ENCODE results near the gene CLASP1. TPM values are rescaled to one million over a fixed set of nuclear protein-coding genes. Genes with fewer than 3 reads are reported as not detected.

The CLASP1 gene
- total and polyA plus RNA-seq, 2 donors (not counting 3 experiments of a cell fraction or from before 2014, with no cell fraction given), result 10.0 to 57.9 TPM

DNA sequence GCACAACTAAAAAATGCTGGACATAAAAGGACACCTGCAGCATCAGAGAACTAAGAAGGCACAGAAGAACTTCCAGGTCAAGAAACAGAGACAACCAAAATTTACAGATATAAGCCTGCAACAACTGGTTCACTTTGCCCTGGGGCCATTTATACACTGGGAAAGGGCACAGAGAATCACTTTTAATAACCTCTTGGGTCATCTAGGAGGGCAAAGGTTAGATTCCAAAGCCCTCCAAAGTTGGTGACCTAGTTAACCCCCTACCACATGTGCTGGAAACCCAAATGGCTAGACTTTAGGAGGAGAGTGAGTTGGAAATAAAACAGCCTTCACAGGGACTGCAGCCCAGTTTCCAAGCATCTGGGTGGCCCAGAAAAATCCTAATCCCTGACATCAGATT lies 115.3 kb downstream of the CLASP1 start:
- Histone ChIP-seq H3K4me1 (ENCODE audit: control insufficient read depth, extremely low read depth, insufficient read depth, low read length) (peaks cover 16% of the 10 kb centered on the region), H3K9ac (replicated peaks; ENCODE audit: extremely low read depth, insufficient read depth, low read length) (no peak overlapping the region), H3K79me2 (ENCODE audit: control insufficient read depth, insufficient read depth, low read length) (peaks cover 23% of the 10 kb centered on the region), H4K20me1 (replicated peaks; ENCODE audit: control insufficient read depth, extremely low read depth, insufficient read depth, low read length) (no peaks in the 10 kb centered on the region), H3K9me3 (replicated peaks; ENCODE audit: control insufficient read depth, insufficient read depth, low read length) (no peaks in the 10 kb centered on the region), H3K4me2 (ENCODE audit: insufficient read depth, low read length) (no peak overlapping the region), H3K27me3 (ENCODE audit: control insufficient read depth in 2 of 2, insufficient read depth in 2 of 2, low read length in 2 of 2) (no peaks in the 10 kb centered on the region), H2AFZ (ENCODE audit: low read depth, low read length) (no peak overlapping the region), H3K4me3 (replicated peaks in 1 of 3; ENCODE audit: insufficient read depth in 1 of 3, low read depth in 1 of 3, low read length in 3 of 3) (no peak overlapping the region), H3K36me3 (ENCODE audit: control insufficient read depth in 2 of 2, extremely low read depth in 1 of 2, insufficient read depth in 2 of 2, low read length in 2 of 2) (no peaks in the 10 kb centered on the region), H3K27ac (ENCODE audit: insufficient read depth, low read depth, low read length) (no peak overlapping the region), H3K9me1 (replicated peaks; ENCODE audit: control insufficient read depth, extremely low read depth, insufficient read depth, low read length) (no peaks in the 10 kb centered on the region)
- intact Hi-C loops (cut with micrococcal nuclease) (no loop called here), dilution Hi-C loops (cut with MboI; ENCODE audit: extremely low pct_ligation_motif_present, low sequenced_read_pairs) (no loop called here)
- CTCF ChIA-PET, result no interaction called here
- POLR2A ChIA-PET, result no interaction called here
- no TSS peak for BruUV-seq (replicated peaks)
- TF ChIP-seq POLR2AphosphoS5 (IDR thresholded peaks at IDR 0.05; ENCODE audit: insufficient read depth, low read depth, low read length), result no peak
- TF ChIP-seq, protein P1, sequence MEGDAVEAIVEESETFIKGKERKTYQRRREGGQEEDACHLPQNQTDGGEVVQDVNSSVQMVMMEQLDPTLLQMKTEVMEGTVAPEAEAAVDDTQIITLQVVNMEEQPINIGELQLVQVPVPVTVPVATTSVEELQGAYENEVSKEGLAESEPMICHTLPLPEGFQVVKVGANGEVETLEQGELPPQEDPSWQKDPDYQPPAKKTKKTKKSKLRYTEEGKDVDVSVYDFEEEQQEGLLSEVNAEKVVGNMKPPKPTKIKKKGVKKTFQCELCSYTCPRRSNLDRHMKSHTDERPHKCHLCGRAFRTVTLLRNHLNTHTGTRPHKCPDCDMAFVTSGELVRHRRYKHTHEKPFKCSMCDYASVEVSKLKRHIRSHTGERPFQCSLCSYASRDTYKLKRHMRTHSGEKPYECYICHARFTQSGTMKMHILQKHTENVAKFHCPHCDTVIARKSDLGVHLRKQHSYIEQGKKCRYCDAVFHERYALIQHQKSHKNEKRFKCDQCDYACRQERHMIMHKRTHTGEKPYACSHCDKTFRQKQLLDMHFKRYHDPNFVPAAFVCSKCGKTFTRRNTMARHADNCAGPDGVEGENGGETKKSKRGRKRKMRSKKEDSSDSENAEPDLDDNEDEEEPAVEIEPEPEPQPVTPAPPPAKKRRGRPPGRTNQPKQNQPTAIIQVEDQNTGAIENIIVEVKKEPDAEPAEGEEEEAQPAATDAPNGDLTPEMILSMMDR (IDR thresholded peaks at IDR 0.05; ENCODE audit: extremely low read depth in 1 of 2, insufficient read depth in 1 of 2, low read depth in 1 of 2, low read length in 2 of 2), result no peak
- no peak for TF ChIP-seq JUN (IDR thresholded peaks at IDR 0.05; ENCODE audit: borderline replicate concordance, insufficient read depth, insufficient read length, low read depth)
- no peak for TF ChIP-seq MAX (IDR thresholded peaks at IDR 0.05; ENCODE audit: insufficient read depth, insufficient read length)
- TF ChIP-seq POLR2A (IDR thresholded peaks at IDR 0.05; ENCODE audit: low read depth, low read length), result no peak
- no peak for TF ChIP-seq EZH2 (IDR thresholded peaks at IDR 0.05; ENCODE audit: borderline replicate concordance, low read depth, low read length, severe bottlenecking)
- no peak for TF ChIP-seq FOS (IDR thresholded peaks at IDR 0.05; ENCODE audit: borderline replicate concordance, insufficient read depth, low read length)
- TF ChIP-seq MYC (IDR thresholded peaks at IDR 0.05; ENCODE audit: low read depth, low read length), result no peak
- no peak for TF ChIP-seq GATA2 (IDR thresholded peaks at IDR 0.05; ENCODE audit: insufficient read depth, insufficient read length, low read depth, low read length)
- DNase-seq (ENCODE audit: low read depth, low spot score) (no peak), FAIRE-seq (no peak)

Measured in endothelial cell of umbilical vein (primary cell).